Measurements from ENCODE around the gene SCAND1.

Gene SCAND1

GRCh38 chr20:35934050-35934449 lies 20.3 kb downstream of the SCAND1 start:
- no peaks in the 10 kb centered on the region for H4K20me1 ChIP-seq (ENCODE audit: insufficient read depth, low read length)
- no peak overlapping the region for H3K4me2 ChIP-seq (ENCODE audit: low read length)
- H3K4me3 ChIP-seq (ENCODE audit: low read depth, low read length, poor library complexity, severe bottlenecking) = no peak overlapping the region
- H3K36me3 ChIP-seq (ENCODE audit: insufficient read depth, low read length) = peaks cover 60% of the 10 kb centered on the region
- no peaks in the 10 kb centered on the region for H3K27me3 ChIP-seq (ENCODE audit: insufficient read depth, low read length)
- TF ChIP-seq CTCF (IDR thresholded peaks at IDR 0.05; ENCODE audit: low read length) (no peak), EZH2 (IDR thresholded peaks at IDR 0.05; ENCODE audit: borderline replicate concordance, low read length) (no peak)
- H3K79me2 ChIP-seq (ENCODE audit: insufficient read depth, low read length) = no peaks in the 10 kb centered on the region
- no peaks in the 10 kb centered on the region for H3K4me1 ChIP-seq (ENCODE audit: insufficient read depth, low read length, severe bottlenecking)
- H3K9me3 ChIP-seq (ENCODE audit: low read length) = no peaks in the 10 kb centered on the region
- H3K9ac ChIP-seq (ENCODE audit: low read length) = no peak overlapping the region
- no peak overlapping the region for H2AFZ ChIP-seq (ENCODE audit: low read length)
- H3K27ac ChIP-seq (ENCODE audit: low read depth, low read length, poor library complexity, severe bottlenecking) = no peak overlapping the region
- no peaks in the 10 kb centered on the region for H3F3A ChIP-seq (ENCODE audit: insufficient read depth, low read length)
- H3K9me2 ChIP-seq (ENCODE audit: low read depth, low read length) = no peaks in the 10 kb centered on the region

DNA sequence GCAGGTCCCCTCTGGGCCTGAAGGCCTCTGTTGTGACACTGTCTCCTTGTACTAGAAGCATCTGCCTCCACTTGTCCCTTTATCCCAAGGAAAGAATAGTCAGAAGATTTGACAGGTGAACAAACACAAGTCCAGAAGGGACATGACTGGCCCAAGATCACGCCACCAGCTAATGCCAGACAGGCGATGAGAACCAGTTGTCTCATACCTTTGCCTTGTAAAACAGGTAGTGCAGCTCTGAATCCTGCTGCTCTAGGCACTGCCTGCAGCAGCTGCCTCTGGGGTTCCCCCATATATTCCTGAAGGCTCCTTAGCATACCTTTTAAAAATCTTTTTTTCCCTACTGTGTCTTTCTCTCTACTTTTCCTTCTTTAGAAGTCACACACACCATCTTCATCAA lies 25.0 kb downstream of the SCAND1 start:
- H3K9me2 ChIP-seq (ENCODE audit: low read depth, low read length) = no peaks in the 10 kb centered on the region
- H3K4me2 ChIP-seq (ENCODE audit: low read length) = no peak overlapping the region
- H3K79me2 ChIP-seq (ENCODE audit: insufficient read depth, low read length) = no peaks in the 10 kb centered on the region
- H4K20me1 ChIP-seq (ENCODE audit: insufficient read depth, low read length) = no peaks in the 10 kb centered on the region
- no peaks in the 10 kb centered on the region for H3K9me3 ChIP-seq (ENCODE audit: low read length)
- no peaks in the 10 kb centered on the region for H3K4me1 ChIP-seq (ENCODE audit: insufficient read depth, low read length, severe bottlenecking)
- H3K27me3 ChIP-seq (ENCODE audit: insufficient read depth, low read length) = no peaks in the 10 kb centered on the region
- H3K9ac ChIP-seq (ENCODE audit: low read length) = no peak overlapping the region
- no peak overlapping the region for H3K4me3 ChIP-seq (ENCODE audit: low read depth, low read length, poor library complexity, severe bottlenecking)
- no peak overlapping the region for H3K27ac ChIP-seq (ENCODE audit: low read depth, low read length, poor library complexity, severe bottlenecking)
- H3K36me3 ChIP-seq (ENCODE audit: insufficient read depth, low read length) = peaks cover 57% of the 10 kb centered on the region
- no peaks in the 10 kb centered on the region for H3F3A ChIP-seq (ENCODE audit: insufficient read depth, low read length)
- no peak overlapping the region for H2AFZ ChIP-seq (ENCODE audit: low read length)
- TF ChIP-seq CTCF (IDR thresholded peaks at IDR 0.05; ENCODE audit: low read length) = no peak
- TF ChIP-seq EZH2 (IDR thresholded peaks at IDR 0.05; ENCODE audit: borderline replicate concordance, low read length) = no peak

DNA sequence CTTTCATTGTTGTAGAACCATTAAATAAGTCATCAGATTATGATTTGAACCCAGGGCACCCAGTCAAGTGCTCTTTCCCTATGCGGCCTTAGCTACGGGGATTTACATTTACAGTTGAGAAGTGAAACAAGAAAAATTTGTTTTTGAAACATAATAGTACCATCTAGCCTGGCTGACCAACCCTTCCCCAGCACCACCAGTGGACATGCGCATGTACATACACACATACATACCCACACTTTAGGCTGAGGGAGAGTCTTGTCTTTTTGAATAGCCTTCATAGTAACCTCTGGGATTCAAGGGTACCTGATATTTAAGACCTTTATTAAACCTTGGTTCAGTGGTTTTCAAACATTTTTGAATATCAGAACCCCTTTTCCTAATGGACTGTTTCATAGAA lies 33.8 kb downstream of the SCAND1 start:
- Histone ChIP-seq H3F3A (ENCODE audit: insufficient read depth, low read length) (no peaks in the 10 kb centered on the region), H3K79me2 (ENCODE audit: insufficient read depth, low read length) (no peaks in the 10 kb centered on the region), H3K27me3 (ENCODE audit: insufficient read depth, low read length) (no peaks in the 10 kb centered on the region), H3K27ac (ENCODE audit: low read depth, low read length, poor library complexity, severe bottlenecking) (no peak overlapping the region), H4K20me1 (ENCODE audit: insufficient read depth, low read length) (no peaks in the 10 kb centered on the region), H3K9ac (ENCODE audit: low read length) (no peak overlapping the region), H3K4me1 (ENCODE audit: insufficient read depth, low read length, severe bottlenecking) (no peaks in the 10 kb centered on the region), H3K4me3 (ENCODE audit: low read depth, low read length, poor library complexity, severe bottlenecking) (no peak overlapping the region), H3K36me3 (ENCODE audit: insufficient read depth, low read length) (peaks cover 56% of the 10 kb centered on the region), H3K4me2 (ENCODE audit: low read length) (no peak overlapping the region), H3K9me3 (ENCODE audit: low read length) (no peaks in the 10 kb centered on the region), H3K9me2 (ENCODE audit: low read depth, low read length) (no peaks in the 10 kb centered on the region), H2AFZ (ENCODE audit: low read length) (no peak overlapping the region)
- no peak for TF ChIP-seq CTCF (IDR thresholded peaks at IDR 0.05; ENCODE audit: low read length)
- TF ChIP-seq EZH2 (IDR thresholded peaks at IDR 0.05; ENCODE audit: borderline replicate concordance, low read length) = no peak

Measured in OCI-LY1 (cell line).